RPMI7951 (cell line): Measurements from ENCODE around the gene SLC5A1. TPM values are rescaled to one million over a fixed set of nuclear protein-coding genes. Genes with fewer than 3 reads are reported as not detected.
"Not testable (repeated sequence)": the region's sequence is repeated elsewhere in the genome, so short reads cannot be mapped to it uniquely, and the experiment has no call there.

Experiments
- DNase-seq: peaks from one replicate; pipeline ENCODE4 v3.0.0-alpha.2; 2012; ENCODE audit warnings: low read depth
- total RNA-seq: library from RNA; depleted of rRNA; stranded (reverse); fragments of >200 nt; shearing (Covaris generic); gene quantifications from 2 replicates; pipeline ENCODE4 v1.2.3, GENCODE V29; 2014

Gene SLC5A1
- total RNA-seq, 1 experiment from 2014 or later = not detected

DNA sequence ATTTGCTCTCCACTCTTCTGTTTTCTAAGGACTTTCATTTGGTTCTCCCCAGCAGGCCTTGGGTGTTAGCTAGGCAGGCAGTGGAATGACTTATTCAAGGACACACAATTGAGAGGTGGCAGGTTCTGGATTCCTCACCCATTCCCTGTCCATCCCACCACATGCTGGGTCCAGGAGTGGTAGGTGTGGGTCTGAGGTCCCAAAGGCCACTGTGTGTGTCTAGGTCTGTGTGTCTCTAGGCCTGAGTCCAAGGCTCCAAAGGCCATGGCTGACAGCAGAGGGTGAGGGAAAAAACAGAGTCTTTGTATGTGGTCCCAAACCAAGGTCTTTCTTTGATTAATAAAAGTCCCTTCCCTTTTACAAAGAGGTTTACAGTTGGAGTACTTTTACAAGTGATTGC lies 40.8 kb downstream of the SLC5A1 start:
- DNase-seq = no peak

GRCh38 chr22:32088084-32088483 lies 45.0 kb downstream of the SLC5A1 start:
- no peak for DNase-seq

DNA sequence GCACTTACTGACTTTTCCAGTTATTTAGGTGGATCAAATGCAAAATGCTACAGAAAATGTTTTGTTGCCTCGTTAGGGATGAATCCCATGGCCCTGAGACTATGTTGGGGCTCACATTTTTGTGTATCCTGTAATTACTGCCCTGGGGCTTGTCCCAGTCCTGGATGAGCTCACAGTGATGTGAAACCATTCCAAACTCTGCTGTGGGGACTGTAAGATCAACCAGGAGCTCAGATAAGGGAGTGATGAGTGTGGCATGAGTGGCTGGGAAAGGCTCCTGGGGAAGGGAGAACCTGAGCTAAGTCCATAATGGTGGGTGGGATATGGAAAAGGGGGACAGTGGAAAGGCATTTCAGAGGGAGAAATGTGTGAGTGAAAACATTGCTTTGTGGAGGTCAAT lies 54.0 kb downstream of the SLC5A1 start:
- no peak for DNase-seq

DNA sequence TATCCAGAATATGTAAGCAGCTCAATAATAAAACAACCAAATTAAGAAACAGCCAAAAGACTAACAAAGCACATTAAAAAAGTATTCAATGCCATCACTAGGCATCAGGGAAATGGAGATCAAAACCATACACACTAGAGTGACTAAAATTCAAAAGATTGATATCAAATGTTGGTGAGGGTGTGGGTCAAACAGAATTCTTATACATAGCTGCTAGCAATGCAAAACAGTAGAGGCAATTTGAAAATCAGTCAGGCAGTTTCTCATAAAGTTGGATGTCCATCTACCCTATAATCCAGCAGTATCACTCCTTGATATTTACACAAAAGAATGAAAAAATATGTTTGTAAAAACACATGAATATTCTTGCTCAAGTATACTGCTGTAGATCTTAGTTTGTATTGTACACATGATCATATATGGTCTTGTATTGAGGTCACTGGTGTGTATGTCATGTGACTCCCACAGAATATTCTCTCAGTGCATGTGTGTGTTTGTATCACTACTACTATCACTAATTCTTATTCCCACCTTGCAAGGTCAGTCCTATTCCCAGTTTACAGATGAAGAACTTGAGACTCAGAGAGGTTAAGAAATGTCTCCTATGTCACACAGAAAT lies 54.9 kb downstream of the SLC5A1 start:
- DNase-seq = no peak

- DNase-seq = no peak
These were observed 57.6 kb downstream of the SLC5A1 start for GRCh38 chr22:32100711-32101110.

GRCh38 chr22:32103658-32104315 lies 60.7 kb downstream of the SLC5A1 start:
- peak; percentile 40 for DNase-seq

GRCh38 chr22:32106930-32107329 lies 63.9 kb downstream of the SLC5A1 start:
- no peak for DNase-seq

- DNase-seq = no peak
These were observed 69.3 kb downstream of the SLC5A1 start for GRCh38 chr22:32112380-32112779.

DNA sequence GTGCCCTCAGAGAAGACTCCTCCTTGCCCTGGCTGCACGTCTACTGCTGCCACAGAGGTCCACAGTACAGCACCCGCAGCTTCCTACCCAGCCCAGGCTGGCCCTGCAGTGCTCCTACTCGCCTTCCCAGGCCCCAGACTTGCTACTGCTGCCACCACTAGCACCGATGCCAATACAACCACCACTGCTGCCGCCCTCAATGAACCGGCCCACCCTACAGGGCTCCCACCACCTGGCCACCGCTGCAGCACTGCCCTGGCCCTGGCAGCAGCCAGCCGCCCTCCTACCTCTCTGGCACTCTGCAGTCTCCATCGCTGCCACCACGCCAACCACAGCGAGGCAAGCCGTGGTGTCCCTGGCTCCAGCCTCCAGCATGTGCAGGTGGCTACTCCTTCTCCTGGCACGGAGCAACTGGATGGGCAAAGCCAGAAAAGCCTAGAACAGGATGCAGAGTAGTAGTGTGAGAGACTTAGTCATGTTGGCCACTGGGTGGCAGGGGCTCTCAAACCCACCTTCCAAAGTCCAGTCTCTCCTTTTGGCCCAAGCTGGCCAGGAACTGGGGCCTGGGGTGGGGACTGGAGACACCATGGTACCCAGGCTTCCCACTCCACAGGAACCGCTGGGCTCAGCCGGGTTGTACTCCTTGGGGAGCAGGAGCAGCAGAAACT lies 76.6 kb downstream of the SLC5A1 start:
- no peak for DNase-seq

DNA sequence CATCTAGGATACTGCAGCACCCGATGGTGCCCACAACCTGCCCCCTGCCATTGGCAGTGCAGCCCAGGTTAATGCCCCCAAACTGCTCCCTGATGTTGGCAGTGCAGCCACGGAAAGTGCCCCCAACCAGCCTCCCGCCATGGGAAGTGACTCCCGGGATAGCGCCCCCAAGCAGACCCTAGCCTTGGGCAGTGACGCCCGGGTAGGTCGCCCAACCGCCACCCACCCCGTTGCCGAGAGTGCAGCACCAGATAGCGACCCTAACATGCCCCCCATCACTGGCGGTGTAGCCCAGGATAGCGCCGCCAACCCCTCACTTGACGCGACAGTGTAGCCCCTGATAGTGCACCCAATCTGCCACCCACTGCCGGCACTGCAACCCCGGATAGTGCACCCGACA lies 77.5 kb downstream of the SLC5A1 start:
- DNase-seq = no peak

DNA sequence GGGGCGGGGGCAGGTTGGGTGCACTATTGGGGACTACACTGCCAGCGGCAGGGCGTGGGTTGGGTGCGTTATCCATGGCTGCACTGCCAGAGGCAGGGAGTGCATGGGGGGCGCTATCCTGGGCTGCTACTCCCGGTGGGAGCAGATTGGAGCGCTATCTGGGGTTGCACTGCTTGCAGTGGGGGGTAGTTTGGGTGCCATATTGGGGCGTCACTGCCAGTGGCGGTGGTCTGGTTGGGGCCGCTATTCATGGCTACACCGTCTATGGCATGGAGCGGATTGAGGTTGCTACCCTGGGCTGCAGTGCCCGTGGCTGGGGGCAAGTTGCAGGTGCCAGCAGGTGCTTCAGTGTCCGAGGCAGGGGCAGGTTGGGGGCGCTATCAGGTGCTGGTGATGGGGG lies 79.8 kb downstream of the SLC5A1 start:
- no peak for DNase-seq

GRCh38 chr22:32123657-32124056 lies 80.6 kb downstream of the SLC5A1 start:
- no peak for DNase-seq

- DNase-seq = no peak
These were observed 84.8 kb downstream of the SLC5A1 start for GRCh38 chr22:32127904-32128303.

DNA sequence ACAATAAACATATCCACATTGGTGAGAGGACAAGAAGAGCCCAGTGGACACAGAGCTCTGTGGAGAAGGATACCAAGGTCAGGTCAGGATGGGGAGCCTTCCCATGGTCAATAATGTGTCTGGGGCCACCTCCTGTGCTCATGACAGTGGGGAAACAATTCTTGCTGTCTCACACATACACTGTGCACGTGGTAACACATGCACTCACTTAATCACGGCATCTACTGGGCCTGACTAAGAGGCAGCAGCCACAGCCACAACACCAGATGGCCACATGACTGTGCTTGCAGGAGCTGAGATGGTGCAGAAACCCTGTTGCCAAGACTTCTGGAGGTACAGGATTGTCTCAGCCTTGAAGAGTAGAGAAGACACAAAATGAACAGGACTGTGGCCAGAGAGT lies 87.4 kb downstream of the SLC5A1 start:
- DNase-seq = no peak

DNA sequence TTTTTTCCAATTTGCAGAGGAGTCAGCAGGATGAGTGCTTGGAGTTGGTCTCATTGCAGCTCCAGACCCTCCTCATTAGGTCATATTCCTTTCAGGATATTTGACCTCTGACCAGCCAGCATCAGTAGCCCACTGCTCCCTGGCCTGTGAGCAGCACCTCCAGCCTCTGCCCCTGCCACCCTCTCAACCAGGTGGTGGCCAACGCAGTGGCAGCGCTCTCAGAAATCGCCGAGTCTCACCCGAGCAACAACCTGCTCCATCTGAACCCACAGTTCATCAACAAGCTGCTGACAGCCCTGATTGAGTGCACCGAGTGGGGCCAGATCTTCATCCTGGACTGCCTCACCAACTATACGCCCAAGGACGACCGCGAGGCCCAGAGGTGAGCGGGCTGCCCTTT lies 89.1 kb downstream of the SLC5A1 start:
- DNase-seq = no peak

- DNase-seq = no peak
These were observed 89.7 kb downstream of the SLC5A1 start for GRCh38 chr22:32132783-32133182.

DNA sequence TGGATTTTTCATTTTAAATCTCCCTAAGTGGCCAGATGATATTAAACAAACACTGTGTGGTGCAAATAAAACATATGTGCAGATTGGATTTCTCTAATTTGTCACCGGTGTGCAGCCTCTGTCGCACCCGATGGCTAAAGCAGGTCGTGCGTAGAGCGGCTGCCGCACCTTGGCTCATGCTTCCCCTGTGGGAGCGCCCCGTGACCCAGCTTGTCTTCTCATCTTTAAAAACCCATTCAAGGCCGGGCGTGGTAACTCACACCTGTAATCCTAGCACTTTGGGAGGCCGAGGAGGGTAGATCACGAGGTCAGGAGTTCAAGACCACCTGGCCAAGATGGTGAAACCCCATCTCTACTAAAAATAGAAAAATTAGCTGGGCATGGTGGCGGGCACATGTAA lies 91.7 kb downstream of the SLC5A1 start:
- not testable (repeated sequence) for DNase-seq

DNA sequence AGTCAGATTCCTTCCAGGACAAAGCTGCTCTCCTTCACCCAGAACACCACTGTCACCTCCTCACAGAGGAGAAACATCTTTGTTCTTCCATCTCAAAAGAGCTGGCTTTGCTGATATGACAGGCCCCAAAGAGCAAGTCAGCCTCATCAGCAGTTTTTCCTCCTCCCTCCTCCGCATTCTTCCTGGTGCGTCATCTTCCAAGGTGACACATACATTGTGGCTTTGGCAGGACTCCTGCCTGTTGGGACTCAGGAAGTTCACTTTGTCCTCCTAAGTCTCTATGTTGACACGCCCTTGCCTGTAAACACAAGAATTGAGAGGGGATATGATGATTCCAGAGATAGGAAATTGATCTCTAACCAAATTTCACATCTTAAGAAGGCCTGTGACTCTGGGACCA lies 92.9 kb downstream of the SLC5A1 start:
- peak; percentile 83 for DNase-seq

- DNase-seq = not testable (repeated sequence)
These were observed 93.8 kb downstream of the SLC5A1 start for GRCh38 chr22:32136881-32137280.

DNA sequence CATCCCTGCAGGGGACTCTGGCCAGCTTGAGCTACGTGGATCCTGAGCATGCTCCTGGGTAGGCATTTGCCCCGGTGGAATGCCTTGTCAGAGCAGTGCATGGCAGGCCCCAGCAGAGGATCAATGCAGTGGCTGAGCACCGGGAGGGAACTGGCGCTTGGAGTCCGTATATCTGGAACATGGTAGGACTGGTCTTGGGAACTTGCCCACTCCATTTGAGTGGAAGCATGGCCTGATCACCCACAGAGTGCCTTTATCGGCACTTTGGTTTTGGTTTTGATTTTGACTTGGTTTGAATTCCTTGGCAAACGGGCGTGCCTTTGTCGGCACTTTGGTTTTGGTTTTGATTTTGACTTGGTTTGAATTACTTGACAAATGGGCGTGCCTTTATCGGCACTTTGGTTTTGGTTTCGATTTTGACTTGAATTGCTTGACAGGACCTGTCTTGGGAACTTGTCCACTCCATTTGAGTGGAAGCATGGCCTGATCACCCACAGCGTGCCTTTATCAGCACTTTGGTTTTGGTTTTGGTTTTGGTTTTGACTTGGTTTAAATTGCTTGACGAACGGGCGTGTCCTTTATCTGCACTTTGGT lies 94.8 kb downstream of the SLC5A1 start:
- DNase-seq = peak; percentile 87

DNA sequence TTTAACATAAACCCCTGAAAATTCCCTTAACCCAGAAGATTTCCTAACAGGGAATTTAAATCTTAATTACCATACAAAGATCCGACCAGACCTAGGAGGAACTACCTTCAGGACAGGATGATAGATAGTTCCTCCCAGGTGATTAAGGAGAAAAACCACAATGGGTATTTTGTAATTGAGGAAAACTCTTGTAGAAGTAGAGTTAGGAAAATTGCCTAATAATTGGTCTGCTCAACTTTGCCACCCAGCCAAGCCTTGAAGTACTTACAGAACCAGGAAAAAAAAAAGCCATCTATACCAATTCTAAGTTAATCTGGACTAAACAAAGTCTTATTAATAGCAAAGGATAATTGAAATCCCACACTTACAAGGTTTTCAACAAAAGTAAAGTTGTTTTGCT lies 95.5 kb downstream of the SLC5A1 start:
- DNase-seq = not testable (repeated sequence)

- DNase-seq = not testable (repeated sequence)
These were observed 97.6 kb downstream of the SLC5A1 start for GRCh38 chr22:32140688-32141087.

DNA sequence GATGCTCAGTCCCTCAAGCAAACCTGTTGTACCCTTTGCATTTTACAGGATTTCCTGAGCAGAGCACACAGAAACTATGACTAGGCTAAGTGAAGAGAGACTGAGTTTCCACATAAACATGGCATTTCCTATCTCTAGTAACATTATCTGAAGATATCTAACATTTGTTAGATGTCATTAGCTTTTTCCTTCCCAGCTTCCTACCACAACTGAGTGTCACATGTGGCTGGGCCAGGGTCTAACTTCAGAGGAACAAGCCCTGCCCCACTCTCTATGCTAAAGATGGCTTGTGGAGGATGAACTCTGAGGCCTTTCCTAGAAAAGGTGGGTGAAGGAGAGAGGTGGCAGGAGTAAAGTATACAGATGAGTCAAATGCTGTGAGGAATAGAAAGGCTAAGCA lies 99.5 kb downstream of the SLC5A1 start:
- no peak for DNase-seq
